Ovary (tissue), 3 donors: ENCODE data around the gene GULP1.

Experiments used
- POLR2A ChIP-seq: fragments of 450-650 bp; IDR thresholded peaks from one replicate; pipeline ENCODE4 v1.6.1; 2017; ENCODE audit warnings: antibody characterized with exemption, mild to moderate bottlenecking, moderate library complexity
- TF ChIP-seq, protein P1 (sequence below), 3 donors: fragments of 450-650 bp in 2 of 3; fragments of 200-600 bp in 1 of 3; IDR thresholded peaks; one replicate each; pipeline versions ENCODE4 v1.5.1 to v1.8.0; 2016 to 2022; ENCODE audit warnings: antibody characterized with exemption in 3 of 3, mild to moderate bottlenecking in 1 of 3
- donor health status: DM: no; HTN: no; CAD: no.

DNA sequence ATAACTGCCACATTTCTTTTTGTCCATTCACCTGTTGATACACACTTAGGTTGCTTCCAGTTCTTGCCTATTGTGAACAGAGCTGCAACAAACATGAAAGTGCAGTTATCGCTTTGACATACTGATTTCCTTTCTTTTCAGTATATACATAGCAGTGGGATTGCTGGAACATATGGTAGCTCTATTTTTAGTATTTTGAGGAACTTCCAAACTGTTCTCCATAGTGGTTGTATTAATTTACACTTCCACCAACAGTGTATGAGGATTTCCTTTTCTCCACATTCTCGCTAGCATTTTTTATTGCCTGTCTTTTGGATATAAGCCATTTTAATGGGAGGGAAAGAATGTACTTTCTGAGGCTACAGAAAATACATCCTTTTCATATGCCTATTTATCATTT, 167.4 kb downstream of the GULP1 start:
- no peak for TF ChIP-seq POLR2A
- TF ChIP-seq, protein P1, sequence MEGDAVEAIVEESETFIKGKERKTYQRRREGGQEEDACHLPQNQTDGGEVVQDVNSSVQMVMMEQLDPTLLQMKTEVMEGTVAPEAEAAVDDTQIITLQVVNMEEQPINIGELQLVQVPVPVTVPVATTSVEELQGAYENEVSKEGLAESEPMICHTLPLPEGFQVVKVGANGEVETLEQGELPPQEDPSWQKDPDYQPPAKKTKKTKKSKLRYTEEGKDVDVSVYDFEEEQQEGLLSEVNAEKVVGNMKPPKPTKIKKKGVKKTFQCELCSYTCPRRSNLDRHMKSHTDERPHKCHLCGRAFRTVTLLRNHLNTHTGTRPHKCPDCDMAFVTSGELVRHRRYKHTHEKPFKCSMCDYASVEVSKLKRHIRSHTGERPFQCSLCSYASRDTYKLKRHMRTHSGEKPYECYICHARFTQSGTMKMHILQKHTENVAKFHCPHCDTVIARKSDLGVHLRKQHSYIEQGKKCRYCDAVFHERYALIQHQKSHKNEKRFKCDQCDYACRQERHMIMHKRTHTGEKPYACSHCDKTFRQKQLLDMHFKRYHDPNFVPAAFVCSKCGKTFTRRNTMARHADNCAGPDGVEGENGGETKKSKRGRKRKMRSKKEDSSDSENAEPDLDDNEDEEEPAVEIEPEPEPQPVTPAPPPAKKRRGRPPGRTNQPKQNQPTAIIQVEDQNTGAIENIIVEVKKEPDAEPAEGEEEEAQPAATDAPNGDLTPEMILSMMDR (IDR thresholded peaks at IDR 0.05), result no peak
